GM21619 (cell line): Measurements from ENCODE around the gene SMC6.

ENCODE experiments used
- ATAC-seq: cut with Tn5 transposase; IDR thresholded peaks from one replicate; pipeline ENCODE4 v1.9.1; 2021; ENCODE audit not compliant: unreplicated experiment

Gene SMC6

GRCh38 chr2:17719562-17720371 lies 33.8 kb downstream of the SMC6 start:
- ATAC-seq = peak; percentile 78

DNA sequence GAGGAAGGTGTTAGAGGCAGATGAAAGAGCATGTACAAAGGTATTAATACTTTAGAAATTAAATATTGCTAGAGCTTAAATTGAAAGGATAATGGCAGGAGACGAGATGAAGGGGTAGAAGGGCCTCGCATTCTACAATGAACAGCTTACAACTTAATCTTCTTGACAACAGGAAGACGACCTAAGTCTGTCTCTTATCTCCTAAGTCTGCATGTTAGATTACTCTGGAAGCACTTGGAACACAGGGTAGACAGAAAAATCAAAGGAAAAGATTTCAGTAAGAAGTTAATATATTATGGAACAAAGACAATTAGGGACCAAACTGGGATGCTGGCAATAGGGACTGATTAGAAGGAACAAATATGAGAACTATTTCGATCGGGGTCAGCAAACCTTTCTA lies 34.9 kb downstream of the SMC6 start:
- ATAC-seq = no peak

GRCh38 chr2:17717666-17718065 lies 35.9 kb downstream of the SMC6 start:
- no peak for ATAC-seq

GRCh38 chr2:17713291-17713690 lies 40.3 kb downstream of the SMC6 start:
- no peak for ATAC-seq

GRCh38 chr2:17710547-17711248 lies 42.9 kb downstream of the SMC6 start:
- no peak for ATAC-seq

GRCh38 chr2:17709897-17710296 lies 43.7 kb downstream of the SMC6 start:
- no peak for ATAC-seq

- no peak for ATAC-seq
These were observed 45.1 kb downstream of the SMC6 start for GRCh38 chr2:17708501-17708900.

DNA sequence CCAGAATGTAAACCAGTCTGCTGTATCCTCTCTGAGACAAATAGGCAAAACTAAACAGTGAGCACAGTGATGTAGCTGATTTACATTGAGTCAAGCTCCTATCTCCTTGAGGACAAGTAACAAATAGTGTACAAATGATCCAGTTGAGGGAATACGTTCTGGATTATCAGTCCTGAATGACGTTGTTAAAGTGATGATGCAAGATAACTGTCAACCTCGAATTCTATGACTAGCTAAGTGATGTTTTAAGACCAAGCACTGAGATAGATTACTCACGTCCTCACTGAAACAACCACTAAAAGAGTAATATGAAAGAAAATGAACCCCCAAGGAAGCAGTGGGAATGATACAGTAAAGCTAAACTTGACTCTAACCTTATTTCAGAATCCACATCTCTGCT lies 46.8 kb downstream of the SMC6 start:
- no peak for ATAC-seq

GRCh38 chr2:17690776-17691175 lies 62.8 kb downstream of the SMC6 start:
- ATAC-seq = no peak

GRCh38 chr2:17689010-17689409 lies 64.6 kb downstream of the SMC6 start:
- no peak for ATAC-seq

- no peak for ATAC-seq
These were observed 65.0 kb downstream of the SMC6 start for GRCh38 chr2:17688600-17688999.

DNA sequence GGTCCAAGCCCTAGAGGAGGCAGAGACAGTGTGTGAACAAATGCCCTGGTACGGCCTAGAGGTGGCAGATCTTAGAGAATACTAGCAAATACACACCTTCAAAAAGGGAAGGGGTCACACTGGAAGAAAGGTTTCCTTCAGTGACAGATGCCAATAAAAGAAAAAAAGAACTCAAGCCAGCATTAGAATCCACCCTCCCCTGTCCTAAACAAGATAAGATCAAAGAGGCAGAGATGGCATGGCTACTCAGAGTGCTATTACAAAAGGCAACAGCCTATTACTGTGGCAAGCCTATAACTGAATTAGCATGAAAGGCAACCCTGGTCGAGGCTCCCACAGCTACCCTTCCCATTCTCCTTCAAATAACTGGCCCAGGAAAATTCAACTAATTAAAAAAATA lies 69.6 kb downstream of the SMC6 start:
- ATAC-seq = no peak

DNA sequence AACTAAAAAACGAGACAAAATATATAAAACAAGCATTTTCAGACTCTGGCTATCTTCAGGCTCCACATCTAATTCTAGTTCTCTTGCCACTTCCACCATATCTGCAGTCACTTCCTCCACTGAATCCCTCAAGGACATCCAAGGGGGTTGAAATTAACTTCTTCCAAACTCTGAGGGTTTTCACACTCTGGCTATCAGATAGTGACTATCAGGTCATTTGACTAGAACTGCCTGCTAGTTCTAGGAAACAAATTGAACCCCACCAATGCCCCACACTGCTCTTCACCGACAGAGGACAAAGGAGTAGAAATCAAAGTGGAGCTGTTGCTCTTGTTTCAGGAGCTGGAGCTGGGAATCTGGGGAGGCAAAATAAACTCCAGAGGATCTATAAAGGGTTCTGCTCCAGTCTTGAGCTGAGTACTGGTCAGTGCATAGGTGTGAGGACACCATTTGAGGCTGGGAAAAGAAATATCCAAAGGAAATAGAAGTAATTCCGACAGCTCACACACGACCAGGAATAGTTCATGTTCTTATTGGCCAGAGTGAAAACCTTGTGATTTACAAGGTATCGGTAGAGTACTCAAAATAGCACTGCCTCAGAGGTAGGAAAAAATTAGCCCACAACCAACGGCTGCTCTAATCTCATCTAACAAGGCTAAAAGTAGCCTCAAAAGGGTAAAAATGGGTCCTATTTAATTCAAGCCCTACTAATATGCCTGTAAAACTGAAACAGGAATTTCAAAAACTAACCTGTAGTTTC lies 71.3 kb downstream of the SMC6 start:
- ATAC-seq = no peak

DNA sequence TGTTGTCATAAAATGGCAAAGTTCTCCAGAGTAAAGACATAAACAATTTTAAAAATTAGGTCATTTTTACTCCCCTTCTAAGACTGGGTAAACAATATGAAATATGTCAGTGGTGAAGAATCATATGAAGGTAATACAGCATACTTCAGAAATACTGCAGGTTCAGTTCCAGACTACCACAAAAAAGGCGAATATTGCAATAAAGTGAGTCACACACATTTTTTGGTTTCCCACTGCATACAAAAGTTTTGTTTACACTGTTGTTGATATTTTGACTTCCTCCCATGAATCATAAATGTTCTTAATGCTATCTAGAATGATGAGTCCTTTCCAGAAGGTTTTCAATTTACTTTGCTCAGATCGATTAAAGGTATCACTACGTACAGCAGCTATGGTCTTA lies 73.5 kb downstream of the SMC6 start:
- ATAC-seq = no peak

DNA sequence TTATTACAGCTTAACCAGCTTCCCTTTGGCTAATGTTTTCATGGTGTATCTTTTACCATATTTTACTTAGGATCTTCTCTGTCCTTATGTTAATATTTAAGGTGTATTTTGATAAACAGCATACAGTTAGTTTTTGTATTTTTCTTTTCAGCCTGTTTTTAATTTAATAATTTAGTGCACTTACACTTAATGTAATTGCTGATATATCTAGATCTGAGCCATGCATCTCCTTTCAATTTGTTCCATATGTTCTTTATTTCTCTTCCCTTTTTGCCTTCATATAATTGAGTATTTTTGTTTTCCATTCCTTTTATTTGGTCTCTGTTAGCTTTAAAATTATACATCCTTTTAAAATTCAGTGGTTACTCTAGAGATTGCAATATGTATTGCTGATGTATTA lies 78.8 kb downstream of the SMC6 start:
- ATAC-seq = no peak

DNA sequence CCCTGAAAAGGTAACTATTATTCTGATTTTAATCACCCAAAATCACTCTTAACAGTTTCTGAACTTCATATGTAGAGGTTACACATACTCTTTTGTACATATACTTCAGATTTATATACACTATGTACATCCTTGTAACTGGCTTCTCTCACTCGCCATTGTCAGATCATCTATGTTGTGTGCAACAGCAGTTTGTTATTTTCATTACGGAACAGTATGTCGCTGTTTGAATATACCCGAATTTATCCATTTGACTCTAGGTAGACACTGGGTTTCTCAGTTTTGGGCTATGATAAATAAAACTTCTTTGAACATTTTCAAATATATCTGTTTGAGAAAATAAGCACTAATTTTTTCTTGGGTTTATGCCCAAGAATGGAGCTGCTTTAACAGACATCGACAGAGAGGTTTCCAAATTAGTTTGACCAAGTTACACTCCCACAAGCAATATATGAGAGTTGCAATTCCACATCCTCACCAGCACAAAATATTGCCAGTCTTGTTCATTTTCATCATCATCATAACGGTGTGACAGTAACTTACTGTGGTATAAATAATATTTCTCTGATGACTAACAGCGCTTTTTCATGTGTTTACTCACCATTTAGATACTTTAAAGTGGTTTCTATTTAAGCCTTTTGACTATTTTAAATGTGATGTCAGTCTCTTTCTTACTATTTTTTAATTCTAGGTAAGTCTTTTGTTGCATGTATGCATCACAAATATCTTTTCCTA lies 80.9 kb downstream of the SMC6 start:
- ATAC-seq = no peak

- no peak for ATAC-seq
These were observed 85.7 kb downstream of the SMC6 start for GRCh38 chr2:17667898-17668297.

DNA sequence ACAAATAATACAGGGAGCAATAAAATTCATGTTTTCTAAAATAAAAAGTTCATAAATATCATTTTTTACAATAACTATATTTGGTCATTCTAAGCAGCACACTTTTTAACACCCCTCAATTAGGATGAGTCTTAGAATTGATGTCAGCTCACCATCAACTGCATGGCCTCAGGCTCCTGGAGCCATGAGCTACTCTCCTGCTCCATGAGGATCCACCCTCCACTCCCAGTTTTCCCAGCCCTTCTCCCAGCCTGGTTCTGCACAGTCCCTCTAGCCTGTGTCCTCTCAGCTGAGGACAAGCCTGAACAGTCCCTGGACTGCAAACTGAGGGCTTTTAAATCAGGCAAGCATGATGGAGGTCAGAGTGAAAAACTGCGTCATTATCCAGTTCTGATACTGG lies 89.1 kb downstream of the SMC6 start:
- no peak for ATAC-seq

- no peak for ATAC-seq
These were observed 90.9 kb downstream of the SMC6 start for GRCh38 chr2:17662723-17663122.

- no peak for ATAC-seq
These were observed 92.2 kb downstream of the SMC6 start for GRCh38 chr2:17661460-17661859.

- ATAC-seq = no peak
These were observed 93.4 kb downstream of the SMC6 start for GRCh38 chr2:17660219-17660618.
